GM19324 (cell line): Measurements from ENCODE around the gene ASTN2.

ENCODE experiments used
- ATAC-seq: cut with Tn5 transposase; IDR thresholded peaks from one replicate; pipeline ENCODE4 v1.9.1; 2021; ENCODE audit warnings: mild to moderate bottlenecking, moderate library complexity; ENCODE audit not compliant: unreplicated experiment, low FRiP score

The ASTN2 gene

GRCh38 chr9:116432051-116432450 lies 982.8 kb downstream of the ASTN2 start:
- ATAC-seq = no peak

- no peak for ATAC-seq
Observed at GRCh38 chr9:116430849-116431248, 984.0 kb downstream of the ASTN2 start.

GRCh38 chr9:116425244-116425643 lies 989.6 kb downstream of the ASTN2 start:
- ATAC-seq = no peak

- ATAC-seq = no peak
Observed at GRCh38 chr9:116423149-116423548, 991.7 kb downstream of the ASTN2 start.

GRCh38 chr9:116422119-116422979 lies 992.5 kb downstream of the ASTN2 start:
- no peak for ATAC-seq

- ATAC-seq = no peak
Observed at GRCh38 chr9:116420993-116421538, 993.8 kb downstream of the ASTN2 start.

- no peak for ATAC-seq
Observed at GRCh38 chr9:116419181-116419580, 995.7 kb downstream of the ASTN2 start.

- ATAC-seq = no peak
Observed at GRCh38 chr9:116417464-116417863, 997.4 kb downstream of the ASTN2 start.

- no peak for ATAC-seq
Observed at GRCh38 chr9:116416421-116416820, 998.4 kb downstream of the ASTN2 start.

- no peak for ATAC-seq
Observed at GRCh38 chr9:116414374-116414773, 1000.5 kb downstream of the ASTN2 start.

GRCh38 chr9:116411506-116411905 lies 1003.4 kb downstream of the ASTN2 start:
- ATAC-seq = no peak

GRCh38 chr9:116409638-116410037 lies 1005.2 kb downstream of the ASTN2 start:
- no peak for ATAC-seq

GRCh38 chr9:116409129-116409528 lies 1005.7 kb downstream of the ASTN2 start:
- no peak for ATAC-seq

- no peak for ATAC-seq
Observed at GRCh38 chr9:116406469-116406868, 1008.4 kb downstream of the ASTN2 start.

GRCh38 chr9:116405321-116405720 lies 1009.5 kb downstream of the ASTN2 start:
- no peak for ATAC-seq

- ATAC-seq = no peak
Observed at GRCh38 chr9:116404228-116404627, 1010.6 kb downstream of the ASTN2 start.

- no peak for ATAC-seq
Observed at GRCh38 chr9:116403171-116403570, 1011.7 kb downstream of the ASTN2 start.

GRCh38 chr9:116395699-116396037 lies 1019.2 kb downstream of the ASTN2 start:
- ATAC-seq = no peak

- no peak for ATAC-seq
Observed at GRCh38 chr9:116394894-116395698, 1019.8 kb downstream of the ASTN2 start.

GRCh38 chr9:116394070-116394469 lies 1020.8 kb downstream of the ASTN2 start:
- ATAC-seq = no peak

- no peak for ATAC-seq
Observed at GRCh38 chr9:116393198-116393597, 1021.7 kb downstream of the ASTN2 start.
